Caco-2 (cell line): ENCODE data around the gene SZRD1. TPM values are rescaled to one million over a fixed set of nuclear protein-coding genes. Genes with fewer than 3 reads are reported as not detected.

ENCODE experiments used
- BruUV-seq: library from RNA; stranded (reverse); fragments of 400-500 nt; replicated peaks from 2 replicates; lab custom pipeline; 2021; lab: Mats Ljungman, UMichigan
- CTCF ChIA-PET: fragments of 300-600 bp; sonication (Branson Sonifier 250); formaldehyde crosslinking; loops from one replicate; lab custom pipeline; 2022; ENCODE audit warnings: antibody characterized with exemption; lab: Charles Lee
- POLR2A ChIA-PET: fragments of 300-600 bp; sonication (Branson Sonifier 250); formaldehyde crosslinking; loops from one replicate; lab custom pipeline; 2022; ENCODE audit warnings: antibody characterized with exemption; lab: Charles Lee
- DNase-seq, 2 experiments: peaks; one replicate each; pipeline versions ENCODE4 v3.0.0 to v3.0.0-alpha.2; 2020 to 2022
- H3K27me3 ChIP-seq: replicated peaks from 2 replicates; pipeline ENCODE4 v1.6.0; 2011; ENCODE audit warnings: low read length; ENCODE audit not compliant: control insufficient read depth, insufficient read depth
- H3K36me3 ChIP-seq: 2 replicates; pipeline ENCODE4 v1.5.1; 2011; ENCODE audit warnings: low read length; ENCODE audit not compliant: control insufficient read depth, insufficient read depth
- H3K4me1 ChIP-seq: fragments of 250-450 bp; sonication (Bioruptor Pico); 2 replicates; pipeline ENCODE4 v1.5.1; 2020; ENCODE audit warnings: mild to moderate bottlenecking
- H3K4me3 ChIP-seq: 2 replicates; pipeline ENCODE4 v1.5.1; 2011; ENCODE audit warnings: low read depth, mild to moderate bottlenecking, control low read depth, low read length
- H3K9me3 ChIP-seq: fragments of 250-450 bp; sonication (Bioruptor Pico); 2 replicates; pipeline ENCODE4 v1.5.1; 2020; ENCODE audit warnings: mild to moderate bottlenecking, moderate library complexity
- H3K27ac Mint-ChIP-seq: one replicate; pipeline ENCODE4 v1.8.0; 2022; ENCODE audit warnings: mixed read lengths; ENCODE audit not compliant: unreplicated experiment
- H3K27me3 Mint-ChIP-seq: one replicate; pipeline ENCODE4 v1.8.0; 2022; ENCODE audit warnings: mixed read lengths; ENCODE audit not compliant: insufficient read depth, unreplicated experiment
- H3K36me3 Mint-ChIP-seq: one replicate; pipeline ENCODE4 v1.8.0; 2022; ENCODE audit warnings: mild to moderate bottlenecking, mixed read lengths; ENCODE audit not compliant: insufficient read depth, unreplicated experiment
- H3K4me1 Mint-ChIP-seq: one replicate; pipeline ENCODE4 v1.8.0; 2022; ENCODE audit warnings: low read depth, mixed read lengths; ENCODE audit not compliant: unreplicated experiment
- H3K4me3 Mint-ChIP-seq: one replicate; pipeline ENCODE4 v1.8.0; 2022; ENCODE audit warnings: mild to moderate bottlenecking, moderate library complexity, mixed read lengths; ENCODE audit not compliant: unreplicated experiment
- H3K9me3 Mint-ChIP-seq: one replicate; pipeline ENCODE4 v1.8.0; 2022; ENCODE audit warnings: mixed read lengths; ENCODE audit not compliant: unreplicated experiment
- CTCF ChIP-seq, 2 experiments: fragments of 200-600 bp in 1 of 2; IDR thresholded peaks; 1 replicate in 1 of 2; 2 replicates in 1 of 2; pipeline versions ENCODE4 v1.5.1 to v1.8.0; 2011 to 2022; ENCODE audit warnings: antibody characterized with exemption in 1 of 2, control low read depth in 1 of 2, inconsistent platforms in 1 of 2, low read depth in 1 of 2, low read length in 1 of 2, mild to moderate bottlenecking in 1 of 2, moderate library complexity in 1 of 2; ENCODE audit not compliant: insufficient read depth in 1 of 2, severe bottlenecking in 1 of 2, unreplicated experiment in 1 of 2
- intact Hi-C: fragments of 100-400 bp; cut with micrococcal nuclease; formaldehyde crosslinking; loops from one replicate; pipeline ENCODE4 v1.10.0; 2022; ENCODE audit not compliant: unreplicated experiment
- total RNA-seq: library from RNA; stranded (reverse); gene quantifications from 2 replicates; pipeline ENCODE4 v1.2.3, GENCODE V29; 2022

The SZRD1 gene
- total RNA-seq, 1 experiment from 2014 or later, result 93.8 TPM

- no peak overlapping the region for H3K4me3 Mint-ChIP-seq
- no peak overlapping the region for H3K27ac Mint-ChIP-seq
- ChIA-PET CTCF (no interaction called here), POLR2A (no interaction called here)
- peaks cover 25% of the 10 kb centered on the region for H3K36me3 Mint-ChIP-seq
- no peaks in the 10 kb centered on the region for H3K9me3 Mint-ChIP-seq
- H3K4me1 Mint-ChIP-seq, result peaks cover 10% of the 10 kb centered on the region
- intact Hi-C loops, result no loop called here
- Histone ChIP-seq H3K4me1 (peaks cover 14% of the 10 kb centered on the region), H3K27me3 (no peaks in the 10 kb centered on the region), H3K36me3 (no peaks in the 10 kb centered on the region), H3K4me3 (no peak overlapping the region), H3K9me3 (no peaks in the 10 kb centered on the region)
- no TSS peak for BruUV-seq
- no peak for DNase-seq
- H3K27me3 Mint-ChIP-seq, result no peaks in the 10 kb centered on the region
- no peak for TF ChIP-seq CTCF (IDR thresholded peaks at IDR 0.05; ENCODE audit: insufficient read depth in 1 of 2, low read depth in 1 of 2, low read length in 1 of 2, severe bottlenecking in 1 of 2, unreplicated experiment in 1 of 2)
Measured at GRCh38 chr1:16374266-16374665, 7.2 kb downstream of the SZRD1 start.

GRCh38 chr1:16375521-16376340 is 8.7 kb downstream of the SZRD1 start:
- ChIA-PET CTCF (no interaction called here), POLR2A (no interaction called here)
- Mint-ChIP-seq H3K27ac (no peak overlapping the region), H3K27me3 (no peaks in the 10 kb centered on the region), H3K36me3 (peaks cover 24% of the 10 kb centered on the region), H3K4me1 (peaks cover 7% of the 10 kb centered on the region), H3K4me3 (no peak overlapping the region), H3K9me3 (no peaks in the 10 kb centered on the region)
- Histone ChIP-seq H3K9me3 (no peaks in the 10 kb centered on the region), H3K27me3 (no peaks in the 10 kb centered on the region), H3K4me3 (no peak overlapping the region), H3K36me3 (no peaks in the 10 kb centered on the region), H3K4me1 (peaks cover 14% of the 10 kb centered on the region)
- no peak for TF ChIP-seq CTCF (IDR thresholded peaks at IDR 0.05; ENCODE audit: insufficient read depth in 1 of 2, low read depth in 1 of 2, low read length in 1 of 2, severe bottlenecking in 1 of 2, unreplicated experiment in 1 of 2)
- DNase-seq, result no peak
- intact Hi-C loops, result no loop called here
- BruUV-seq, result no TSS peak

- Histone ChIP-seq H3K9me3 (no peaks in the 10 kb centered on the region), H3K27me3 (no peaks in the 10 kb centered on the region), H3K4me1 (peaks cover 9% of the 10 kb centered on the region), H3K36me3 (no peaks in the 10 kb centered on the region), H3K4me3 (no peak overlapping the region)
- no TSS peak for BruUV-seq
- peaks cover 7% of the 10 kb centered on the region for H3K4me1 Mint-ChIP-seq
- CTCF ChIA-PET, result no interaction called here
- peaks cover 21% of the 10 kb centered on the region for H3K36me3 Mint-ChIP-seq
- no peak overlapping the region for H3K4me3 Mint-ChIP-seq
- no peaks in the 10 kb centered on the region for H3K9me3 Mint-ChIP-seq
- TF ChIP-seq CTCF (IDR thresholded peaks at IDR 0.05; ENCODE audit: insufficient read depth in 1 of 2, low read depth in 1 of 2, low read length in 1 of 2, severe bottlenecking in 1 of 2, unreplicated experiment in 1 of 2), result no peak
- no peak for DNase-seq
- no peak overlapping the region for H3K27ac Mint-ChIP-seq
- POLR2A ChIA-PET, result no interaction called here
- intact Hi-C loops, result no loop called here
- H3K27me3 Mint-ChIP-seq, result no peaks in the 10 kb centered on the region
Measured at GRCh38 chr1:16376971-16377370, 9.9 kb downstream of the SZRD1 start.
